Mammary epithelial cell (primary cell): ENCODE results near the gene KLK4.

Source experiments
- CTCF ChIP-seq, 2 donors: IDR thresholded peaks in 1 of 2; conservative IDR thresholded peaks in 1 of 2; 2 replicates each; pipeline ENCODE4 v1.5.1; 2011 to 2012; ENCODE audit warnings: inconsistent platforms in 2 of 2, low read length in 2 of 2, mild to moderate bottlenecking in 2 of 2, control low read depth in 1 of 2, low read depth in 1 of 2; ENCODE audit not compliant: insufficient read depth in 1 of 2; ENCODE audit errors: extremely low read depth in 1 of 2
- EZH2 ChIP-seq: IDR thresholded peaks from 2 replicates; pipeline ENCODE4 v1.6.1; 2012; ENCODE audit warnings: low read length, inconsistent platforms, borderline replicate concordance

- TF ChIP-seq CTCF (conservative IDR thresholded peaks at IDR 0.05 in 1 of 2, IDR thresholded peaks at IDR 0.05 in 1 of 2; ENCODE audit: extremely low read depth in 1 of 2, insufficient read depth in 1 of 2, low read depth in 1 of 2, low read length in 2 of 2), result no peak
- no peak for TF ChIP-seq EZH2
Measured at GRCh38 chr19:50947123-50947522, 35.9 kb upstream of the KLK4 start.
